HG02571 (cell line): ENCODE measurements around the gene SPEM2.

Experiments
- ATAC-seq: cut with Tn5 transposase; IDR thresholded peaks from one replicate; pipeline ENCODE4 v1.9.1; 2021; ENCODE audit warnings: mild to moderate bottlenecking, moderate library complexity; ENCODE audit not compliant: unreplicated experiment

SPEM2 gene

GRCh38 chr17:7403727-7403976, 21.8 kb upstream of the SPEM2 start:
- peak; percentile 3 for ATAC-seq

DNA sequence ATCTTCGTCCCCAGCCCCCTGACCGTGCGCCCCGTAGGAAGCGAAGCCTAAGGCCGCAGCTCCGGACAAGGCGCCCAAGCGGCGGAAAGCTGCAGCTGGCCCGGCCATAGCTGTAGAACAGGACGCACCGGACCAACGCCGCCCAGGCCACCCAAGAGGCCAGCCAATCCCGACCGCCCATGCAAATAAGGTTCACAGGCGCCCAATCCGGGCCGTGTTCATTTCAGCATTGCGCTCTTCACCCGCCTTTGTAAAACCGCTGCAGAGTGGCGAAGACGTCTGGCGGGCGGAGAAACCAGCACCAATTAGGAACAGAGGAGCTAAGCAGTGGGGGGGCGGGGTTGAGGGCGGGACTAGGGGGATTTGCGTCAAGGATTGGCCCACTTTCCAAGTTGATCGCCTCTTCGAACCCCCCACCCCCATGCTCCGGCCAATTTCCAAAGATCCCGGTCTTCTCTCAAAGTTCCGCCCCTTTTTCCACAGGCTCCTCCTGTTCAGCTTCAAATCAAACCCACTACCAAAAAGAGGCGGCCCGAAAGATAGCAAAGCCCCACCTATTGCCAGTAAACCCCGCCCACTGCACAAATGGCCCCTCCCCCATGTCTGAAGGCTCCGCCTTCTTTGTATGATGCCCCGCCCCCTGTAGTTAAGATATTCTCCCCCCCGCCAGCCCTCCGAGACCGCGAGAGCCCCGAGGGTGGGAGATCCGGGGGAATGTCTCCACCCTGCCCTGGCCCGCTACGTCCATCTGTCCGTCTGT, 21.3 kb upstream of the SPEM2 start, which contains the start of gene TMEM256:
Gene TMEM256 (minus strand): TSS at position 121 of the 760 bp plus-strand sequence. CDS start 13 bp downstream, at position 108.
- peak; percentile 92 for ATAC-seq

- ATAC-seq = no peak
Observed at GRCh38 chr17:7404737-7405349, 20.6 kb upstream of the SPEM2 start.

DNA sequence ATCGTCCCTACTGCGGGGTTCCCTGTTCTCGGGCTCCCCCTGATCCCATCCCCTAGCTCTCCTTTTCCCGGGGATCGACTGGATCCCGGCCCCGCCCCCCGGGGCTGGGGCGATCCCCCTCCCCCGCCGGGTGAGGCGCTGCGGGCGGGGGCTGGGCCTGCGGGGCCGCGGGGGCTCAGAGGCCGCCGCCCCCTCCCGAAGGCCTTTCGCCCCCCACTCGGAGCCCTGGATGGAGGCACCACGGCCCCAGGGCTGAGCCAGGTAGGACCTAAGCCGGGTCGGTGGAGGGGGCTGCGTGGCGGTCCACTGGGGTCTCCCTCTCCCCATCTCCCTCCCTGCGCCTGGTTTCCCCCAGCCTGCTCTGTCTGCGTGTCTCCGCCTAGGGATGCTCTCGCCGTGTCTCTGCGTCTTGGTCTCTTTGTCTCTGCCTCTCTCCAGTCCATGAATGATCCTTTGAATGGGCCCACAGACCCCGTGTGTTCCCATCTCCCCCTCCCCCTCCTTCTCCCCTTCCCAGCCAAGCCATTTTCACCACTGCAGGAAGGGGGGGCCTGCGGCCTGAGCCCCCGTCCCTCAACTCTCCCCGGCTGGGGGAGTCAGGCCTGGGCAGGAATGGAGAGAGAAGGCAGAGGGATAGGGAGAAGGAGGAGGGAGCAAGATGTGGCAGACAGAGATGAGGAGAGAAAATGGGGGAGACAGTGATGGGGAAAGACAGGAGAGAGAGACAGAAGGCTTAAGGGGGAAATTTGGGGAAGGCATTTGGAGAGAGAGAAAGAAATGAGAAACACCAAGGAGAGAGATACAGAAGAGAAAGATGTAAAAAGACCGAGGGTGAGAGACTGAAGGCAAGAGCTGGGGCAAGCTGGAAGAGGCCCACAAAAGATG, 19.8 kb upstream of the SPEM2 start:
- ATAC-seq = no peak

- ATAC-seq = no peak
Observed at GRCh38 chr17:7406235-7406825, 19.1 kb upstream of the SPEM2 start.

GRCh38 chr17:7407082-7407481, 18.3 kb upstream of the SPEM2 start:
- no peak for ATAC-seq

GRCh38 chr17:7407485-7408251, 17.7 kb upstream of the SPEM2 start, which contains the start of gene NLGN2:
TSS of gene NLGN2 (plus strand) at chr17:7407845. CDS start at chr17:7408256, 411 bp downstream.
- no peak for ATAC-seq

DNA sequence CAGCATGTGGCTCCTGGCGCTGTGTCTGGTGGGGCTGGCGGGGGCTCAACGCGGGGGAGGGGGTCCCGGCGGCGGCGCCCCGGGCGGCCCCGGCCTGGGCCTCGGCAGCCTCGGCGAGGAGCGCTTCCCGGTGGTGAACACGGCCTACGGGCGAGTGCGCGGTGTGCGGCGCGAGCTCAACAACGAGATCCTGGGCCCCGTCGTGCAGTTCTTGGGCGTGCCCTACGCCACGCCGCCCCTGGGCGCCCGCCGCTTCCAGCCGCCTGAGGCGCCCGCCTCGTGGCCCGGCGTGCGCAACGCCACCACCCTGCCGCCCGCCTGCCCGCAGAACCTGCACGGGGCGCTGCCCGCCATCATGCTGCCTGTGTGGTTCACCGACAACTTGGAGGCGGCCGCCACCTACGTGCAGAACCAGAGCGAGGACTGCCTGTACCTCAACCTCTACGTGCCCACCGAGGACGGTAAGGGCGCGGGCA, 17.1 kb upstream of the SPEM2 start:
- no peak for ATAC-seq

DNA sequence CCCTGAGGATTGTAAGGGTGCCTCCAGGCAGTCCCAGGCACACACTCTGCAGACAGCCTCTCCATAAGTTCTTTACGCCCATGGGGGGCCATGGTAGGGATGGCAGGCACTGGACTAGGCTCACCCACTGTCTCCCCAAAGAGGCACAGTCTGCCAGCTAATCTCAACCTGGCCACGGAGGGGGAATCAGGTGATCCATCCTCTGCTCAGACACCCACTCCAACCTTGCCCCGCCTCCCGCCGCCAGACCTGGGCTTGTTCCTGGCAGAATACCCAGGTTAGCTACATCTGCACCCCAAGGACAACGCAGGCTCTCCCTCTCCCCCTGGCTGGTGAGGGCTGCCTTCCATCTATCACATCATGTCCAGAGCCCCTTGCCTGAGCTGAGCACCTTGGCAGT, 16.6 kb upstream of the SPEM2 start:
- no peak for ATAC-seq

DNA sequence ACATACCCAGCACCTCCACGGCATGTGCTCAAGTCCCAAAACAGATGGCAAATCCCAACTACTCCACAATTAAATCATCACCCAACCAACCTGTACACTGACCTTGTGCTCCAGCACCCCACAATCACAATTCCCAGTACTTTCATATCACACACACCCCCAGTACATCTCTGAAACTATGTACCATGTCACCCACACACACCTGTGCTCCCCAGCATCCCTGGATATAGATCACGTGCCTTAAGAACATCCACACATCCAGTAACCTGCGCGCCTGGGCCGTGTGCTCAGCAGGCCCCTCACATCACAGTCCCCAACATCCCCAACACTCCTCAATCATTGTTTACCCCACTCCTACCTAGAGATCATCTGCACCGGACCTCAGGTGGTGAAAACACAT, 15.7 kb upstream of the SPEM2 start:
- ATAC-seq = no peak

GRCh38 chr17:7410634-7411426, 14.6 kb upstream of the SPEM2 start:
- no peak for ATAC-seq

- ATAC-seq = no peak
Observed at GRCh38 chr17:7411427-7411750, 14.0 kb upstream of the SPEM2 start.

DNA sequence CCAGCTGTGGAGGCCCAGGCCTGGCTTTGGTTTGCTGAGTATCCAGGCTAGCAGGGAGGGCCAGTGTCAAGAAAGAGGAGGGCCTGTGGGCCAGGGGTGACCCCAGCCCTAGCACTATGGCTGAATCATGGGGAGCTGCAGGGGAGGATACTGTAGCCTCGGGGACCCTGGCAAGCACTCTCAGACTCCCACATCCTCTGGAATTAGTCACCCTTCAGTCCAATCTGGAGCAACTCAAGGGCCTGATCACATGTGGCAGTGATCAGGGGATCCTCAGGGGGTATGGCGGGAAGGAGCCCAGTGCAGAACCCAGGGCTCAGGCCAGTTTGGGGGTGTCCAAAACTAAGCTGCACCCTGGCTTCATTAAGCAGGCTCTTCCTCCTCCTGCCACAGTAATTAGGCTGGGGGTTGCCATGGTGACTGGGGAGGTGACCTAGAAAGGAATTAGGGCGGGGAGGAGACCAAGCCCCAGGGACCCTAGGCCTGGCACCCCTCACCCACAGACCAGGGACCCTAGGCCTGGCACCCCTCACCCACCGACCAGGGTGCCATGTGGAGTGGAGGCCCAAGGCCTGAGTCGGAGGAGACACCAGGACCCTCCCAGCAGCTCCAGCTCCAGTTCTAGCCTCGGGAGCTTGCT, 11.9 kb upstream of the SPEM2 start:
- no peak for ATAC-seq

- no peak for ATAC-seq
Observed at GRCh38 chr17:7414837-7415236, 10.6 kb upstream of the SPEM2 start.

DNA sequence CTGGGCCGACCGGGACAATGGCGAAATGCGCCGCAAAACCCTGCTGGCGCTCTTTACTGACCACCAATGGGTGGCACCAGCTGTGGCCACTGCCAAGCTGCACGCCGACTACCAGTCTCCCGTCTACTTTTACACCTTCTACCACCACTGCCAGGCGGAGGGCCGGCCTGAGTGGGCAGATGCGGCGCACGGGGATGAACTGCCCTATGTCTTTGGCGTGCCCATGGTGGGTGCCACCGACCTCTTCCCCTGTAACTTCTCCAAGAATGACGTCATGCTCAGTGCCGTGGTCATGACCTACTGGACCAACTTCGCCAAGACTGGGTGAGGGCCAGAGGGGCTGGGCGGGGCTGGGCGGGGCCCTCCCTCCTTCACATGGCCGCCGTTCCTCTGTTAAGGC, 9.6 kb upstream of the SPEM2 start:
- no peak for ATAC-seq

GRCh38 chr17:7416323-7416722, 9.1 kb upstream of the SPEM2 start:
- no peak for ATAC-seq

- no peak for ATAC-seq
Observed at GRCh38 chr17:7417056-7417655, 8.3 kb upstream of the SPEM2 start.

- ATAC-seq = no peak
Observed at GRCh38 chr17:7418472-7419152, 6.8 kb upstream of the SPEM2 start.
